Nephron progenitor cell (in vitro differentiated cells): ENCODE data around the gene YPEL4.
A peak's percentile ranks its signal among the peaks of the same experiment; 100 is the strongest.
"Not testable (repeated sequence)": the region's sequence is repeated elsewhere in the genome, so short reads cannot be mapped to it uniquely, and the experiment has no call there.

Experiments used
- DNase-seq: peaks from one replicate; pipeline ENCODE4 v3.0.0; 2021
- H3K27ac Mint-ChIP-seq: 2 replicates; pipeline ENCODE4 v1.8.0; 2021; ENCODE audit warnings: mild to moderate bottlenecking, moderate library complexity, mixed read lengths
- H3K27me3 Mint-ChIP-seq: 2 replicates; pipeline ENCODE4 v1.8.0; 2021; ENCODE audit warnings: mild to moderate bottlenecking, low read depth, mixed read lengths; ENCODE audit not compliant: poor library complexity
- H3K36me3 Mint-ChIP-seq: 2 replicates; pipeline ENCODE4 v1.8.0; 2021; ENCODE audit warnings: low read depth, mixed read lengths
- H3K4me1 Mint-ChIP-seq: 2 replicates; pipeline ENCODE4 v1.8.0; 2021; ENCODE audit warnings: mixed read lengths
- H3K4me3 Mint-ChIP-seq: 2 replicates; pipeline ENCODE4 v1.8.0; 2021; ENCODE audit warnings: mild to moderate bottlenecking, moderate library complexity, mixed read lengths
- H3K9me3 Mint-ChIP-seq: 2 replicates; pipeline ENCODE4 v1.8.0; 2021; ENCODE audit warnings: mild to moderate bottlenecking, moderate library complexity, mixed read lengths
- TF ChIP-seq, protein P1 (sequence below): fragments of 200-600 bp; sonication (generic); IDR thresholded peaks from 2 replicates; pipeline ENCODE4 v1.5.0; 2021; ENCODE audit warnings: antibody characterized with exemption

YPEL4 gene, protein sequence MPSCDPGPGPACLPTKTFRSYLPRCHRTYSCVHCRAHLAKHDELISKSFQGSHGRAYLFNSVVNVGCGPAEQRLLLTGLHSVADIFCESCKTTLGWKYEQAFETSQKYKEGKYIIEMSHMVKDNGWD

DNA sequence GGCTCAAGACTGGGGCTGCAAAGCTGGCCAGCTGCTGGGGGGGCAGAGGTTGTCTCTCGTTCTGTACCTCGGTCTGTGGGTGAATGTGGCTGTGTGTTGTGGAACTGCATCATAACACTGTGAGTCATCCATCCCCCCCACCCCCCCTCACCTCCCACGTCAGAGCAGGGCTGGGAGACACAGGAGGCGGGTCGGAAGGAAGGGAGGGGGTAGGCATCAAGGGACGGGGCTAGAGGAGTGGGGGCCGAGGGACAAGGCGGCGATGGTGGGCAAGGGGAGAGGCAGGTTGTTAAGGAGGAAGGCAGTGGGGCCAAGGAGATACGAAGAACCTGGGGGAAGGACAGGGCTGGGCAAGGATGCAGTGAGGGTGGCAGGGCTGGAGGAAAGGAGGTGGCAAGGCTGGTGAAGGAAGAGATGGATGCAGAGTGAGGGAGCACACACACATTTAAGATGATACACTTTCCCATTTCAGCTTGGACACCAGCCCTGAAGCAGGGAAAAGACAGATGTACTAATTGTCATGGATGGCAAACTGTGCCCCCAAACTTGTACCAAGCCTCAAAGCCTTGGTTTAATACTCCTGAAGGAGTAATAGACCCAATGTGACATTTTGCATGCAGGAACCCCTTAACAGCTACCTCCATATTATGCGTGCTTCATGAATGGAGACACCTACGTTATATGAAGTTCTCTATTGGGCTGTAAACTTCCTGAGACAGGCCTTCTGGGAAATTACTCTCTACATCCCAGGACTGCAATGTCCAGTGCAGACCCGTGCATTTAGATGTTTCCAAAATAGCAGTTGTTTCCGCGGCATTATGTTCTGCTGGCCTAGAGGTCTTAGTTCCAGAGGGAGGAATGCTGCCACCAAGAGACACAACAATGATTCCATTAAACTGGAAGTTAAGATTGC is at the start of gene YPEL4:
TSS of gene YPEL4 (minus strand) at position 87 of the 913 bp plus-strand sequence. CDS start 2,805 bp downstream, outside the sequence.
- DNase-seq = no peak
- Mint-ChIP-seq H3K4me3 (peak within 1 kb of the TSS; percentile 79), H3K27ac (peak within 1 kb of the TSS; percentile 96), H3K4me1 (peaks cover 77% of the 10 kb centered on the region), H3K27me3 (peaks cover 5% of the 10 kb centered on the region), H3K36me3 (no peaks in the 10 kb centered on the region), H3K9me3 (no peaks in the 10 kb centered on the region)
- TF ChIP-seq, protein P1, sequence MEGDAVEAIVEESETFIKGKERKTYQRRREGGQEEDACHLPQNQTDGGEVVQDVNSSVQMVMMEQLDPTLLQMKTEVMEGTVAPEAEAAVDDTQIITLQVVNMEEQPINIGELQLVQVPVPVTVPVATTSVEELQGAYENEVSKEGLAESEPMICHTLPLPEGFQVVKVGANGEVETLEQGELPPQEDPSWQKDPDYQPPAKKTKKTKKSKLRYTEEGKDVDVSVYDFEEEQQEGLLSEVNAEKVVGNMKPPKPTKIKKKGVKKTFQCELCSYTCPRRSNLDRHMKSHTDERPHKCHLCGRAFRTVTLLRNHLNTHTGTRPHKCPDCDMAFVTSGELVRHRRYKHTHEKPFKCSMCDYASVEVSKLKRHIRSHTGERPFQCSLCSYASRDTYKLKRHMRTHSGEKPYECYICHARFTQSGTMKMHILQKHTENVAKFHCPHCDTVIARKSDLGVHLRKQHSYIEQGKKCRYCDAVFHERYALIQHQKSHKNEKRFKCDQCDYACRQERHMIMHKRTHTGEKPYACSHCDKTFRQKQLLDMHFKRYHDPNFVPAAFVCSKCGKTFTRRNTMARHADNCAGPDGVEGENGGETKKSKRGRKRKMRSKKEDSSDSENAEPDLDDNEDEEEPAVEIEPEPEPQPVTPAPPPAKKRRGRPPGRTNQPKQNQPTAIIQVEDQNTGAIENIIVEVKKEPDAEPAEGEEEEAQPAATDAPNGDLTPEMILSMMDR = no peak

DNA sequence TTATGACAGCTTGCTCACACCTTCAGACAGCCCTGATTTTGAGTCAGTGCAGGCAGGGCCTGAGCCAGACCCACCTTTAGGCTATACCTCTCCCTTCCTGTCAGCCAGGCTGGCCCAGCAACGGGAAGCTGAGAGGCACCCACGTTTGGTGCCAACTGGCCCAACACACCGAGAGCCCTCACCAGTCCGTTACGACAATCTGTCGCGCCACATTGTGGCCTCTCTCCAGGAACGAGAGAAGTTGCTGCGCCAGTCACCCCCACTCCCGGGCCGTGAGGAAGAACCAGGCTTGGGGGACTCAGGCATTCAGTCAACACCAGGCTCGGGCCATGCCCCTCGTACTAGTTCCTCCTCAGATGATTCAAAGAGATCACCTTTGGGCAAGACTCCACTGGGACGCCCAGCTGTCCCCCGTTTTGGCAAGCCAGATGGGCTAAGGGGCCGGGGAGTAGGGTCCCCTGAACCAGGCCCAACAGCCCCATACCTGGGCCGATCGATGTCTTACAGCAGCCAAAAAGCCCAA is 49.2 kb upstream of the YPEL4 start:
- Mint-ChIP-seq H3K36me3 (peaks cover 61% of the 10 kb centered on the region), H3K27me3 (peaks cover 2% of the 10 kb centered on the region), H3K4me1 (no peaks in the 10 kb centered on the region), H3K27ac (peak overlapping the region; percentile 91), H3K9me3 (no peaks in the 10 kb centered on the region), H3K4me3 (no peak overlapping the region)
- TF ChIP-seq, protein P1 = no peak
- no peak for DNase-seq

DNA sequence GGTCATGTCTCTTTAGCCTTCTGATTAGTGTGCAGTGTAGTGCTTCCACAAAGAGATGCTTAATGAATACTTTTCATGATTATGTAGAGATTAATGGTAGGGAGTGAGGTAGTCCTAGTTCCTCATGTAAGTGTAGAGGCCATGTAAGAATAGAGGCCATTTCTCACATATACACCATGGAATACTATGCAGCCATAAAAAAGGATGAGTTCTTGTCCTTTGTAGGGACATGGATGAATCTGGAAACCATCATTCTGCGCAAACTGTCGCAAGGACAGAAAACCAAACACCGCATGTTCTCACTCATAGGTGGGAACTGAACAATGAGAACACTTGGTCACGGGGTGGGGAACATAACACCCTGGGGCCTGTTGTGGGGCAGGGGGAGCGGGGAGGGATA is 40.8 kb upstream of the YPEL4 start:
- H3K4me1 Mint-ChIP-seq, H3K27me3 Mint-ChIP-seq, H3K9me3 Mint-ChIP-seq, H3K27ac Mint-ChIP-seq, DNase-seq, H3K4me3 Mint-ChIP-seq: not testable (repeated sequence)
- peaks cover 68% of the 10 kb centered on the region for H3K36me3 Mint-ChIP-seq

DNA sequence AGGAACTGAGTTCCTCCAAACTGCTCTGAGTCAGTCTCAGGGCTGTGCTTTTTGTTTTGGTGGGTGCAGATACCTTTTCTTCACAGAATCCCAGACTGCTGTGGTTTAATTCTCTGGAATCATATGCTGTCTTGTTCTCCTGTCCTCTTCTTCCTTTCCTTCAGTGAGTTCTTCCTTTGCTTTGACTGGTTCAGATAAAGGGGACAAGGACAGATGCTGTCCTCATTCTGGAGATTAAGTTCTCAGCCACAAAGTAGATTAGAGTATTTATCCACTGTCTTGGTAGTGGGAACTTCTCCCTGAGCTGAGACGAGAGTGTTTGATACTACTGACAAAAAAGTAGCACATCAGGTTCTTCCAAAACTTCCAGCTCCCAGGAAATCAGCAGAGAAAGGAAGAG is 31.5 kb upstream of the YPEL4 start:
- DNase-seq = no peak
- Mint-ChIP-seq H3K27ac (no peak overlapping the region), H3K27me3 (no peaks in the 10 kb centered on the region), H3K4me3 (no peak overlapping the region), H3K9me3 (no peaks in the 10 kb centered on the region), H3K36me3 (peaks cover 54% of the 10 kb centered on the region), H3K4me1 (peaks cover 5% of the 10 kb centered on the region)
- TF ChIP-seq, protein P1 = no peak

DNA sequence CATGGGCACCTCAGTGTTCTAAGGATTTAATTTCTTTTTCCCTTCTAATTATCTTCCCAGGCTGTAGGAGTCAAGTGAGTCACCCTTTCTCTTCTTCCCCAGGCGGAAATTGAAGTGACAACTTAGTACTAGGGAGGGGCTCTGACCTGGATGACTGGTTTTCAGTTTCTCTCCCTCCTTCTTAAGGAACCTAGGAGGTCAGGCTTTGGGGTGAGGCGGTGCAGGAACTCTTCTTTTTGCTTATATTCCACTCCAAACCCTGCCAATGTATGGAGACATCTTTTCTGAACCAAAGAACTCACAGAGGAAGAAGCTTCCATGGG is 30.8 kb upstream of the YPEL4 start:
- Mint-ChIP-seq H3K36me3 (peaks cover 55% of the 10 kb centered on the region), H3K9me3 (no peaks in the 10 kb centered on the region), H3K27ac (peak overlapping the region; percentile 77), H3K4me1 (peaks cover 5% of the 10 kb centered on the region), H3K27me3 (no peaks in the 10 kb centered on the region), H3K4me3 (no peak overlapping the region)
- TF ChIP-seq, protein P1 = no peak
- no peak for DNase-seq

DNA sequence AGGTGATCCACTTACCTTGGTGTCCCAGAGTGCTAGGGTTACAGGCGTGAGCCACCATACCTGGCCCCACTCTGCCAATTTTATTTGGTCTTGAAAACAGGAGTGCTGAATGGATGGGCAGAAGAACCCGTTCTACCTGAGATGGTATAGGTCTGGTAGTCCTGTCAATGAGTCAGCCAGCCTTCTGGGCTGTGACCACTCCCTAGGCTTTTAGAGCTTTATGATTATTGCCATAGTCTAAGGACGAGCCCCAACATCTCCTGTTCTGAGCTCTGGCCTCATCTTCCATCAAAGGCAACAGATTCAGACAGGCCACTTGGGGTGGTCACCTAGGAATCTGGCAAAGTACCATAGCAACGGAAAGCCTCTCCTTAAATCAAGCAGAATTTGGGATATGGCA is 29.7 kb upstream of the YPEL4 start:
- Mint-ChIP-seq H3K27me3 (no peaks in the 10 kb centered on the region), H3K36me3 (peaks cover 47% of the 10 kb centered on the region), H3K4me3 (no peak overlapping the region), H3K9me3 (no peaks in the 10 kb centered on the region), H3K27ac (no peak overlapping the region), H3K4me1 (peaks cover 7% of the 10 kb centered on the region)
- no peak for DNase-seq
- TF ChIP-seq, protein P1 = no peak
